Peyer's patch (tissue), 4 donors: ENCODE data around the gene B3GALNT2. TPM values are rescaled to one million over a fixed set of nuclear protein-coding genes. Genes with fewer than 3 reads are reported as not detected.
A peak's percentile ranks its signal among the peaks of the same experiment; 100 is the strongest.

Experiments used
- DNase-seq, 3 donors: peaks; one replicate each; pipeline ENCODE4 v3.0.0-alpha.2; 2017 to 2019
- H3K27ac ChIP-seq, 4 donors: fragments of 200-600 bp; sonication (generic); one replicate each; pipeline ENCODE4 v1.5.1; 2016 to 2019
- H3K27me3 ChIP-seq, 2 donors: fragments of 200-600 bp; sonication (generic); one replicate each; pipeline ENCODE4 v1.5.1; 2019
- H3K36me3 ChIP-seq, 3 donors: fragments of 200-600 bp; sonication (generic); one replicate each; pipeline ENCODE4 v1.5.1; 2016 to 2019
- H3K4me1 ChIP-seq, 4 donors: fragments of 200-600 bp; sonication (generic); one replicate each; pipeline ENCODE4 v1.5.1; 2016 to 2019
- H3K4me3 ChIP-seq, 4 donors: fragments of 200-600 bp; sonication (generic); 1 replicate in 3 of 4; 2 replicates in 1 of 4; pipeline ENCODE4 v1.5.1; 2016 to 2019; ENCODE audit warnings: mild to moderate bottlenecking in 1 of 4
- H3K9me3 ChIP-seq, 4 donors: fragments of 200-600 bp; sonication (generic); one replicate each; pipeline ENCODE4 v1.5.1; 2016 to 2019; ENCODE audit warnings: mild to moderate bottlenecking in 1 of 4
- CTCF ChIP-seq, 6 experiments: fragments of 450-650 bp in 4 of 6; fragments of 200-600 bp in 2 of 6; sonication (generic) in 1 of 6; IDR thresholded peaks; one replicate each; pipeline ENCODE4 v1.5.1; 2017 to 2019; ENCODE audit warnings: antibody characterized with exemption in 6 of 6, mild to moderate bottlenecking in 3 of 6, moderate library complexity in 1 of 6
- POLR2A ChIP-seq, 2 donors: fragments of 450-650 bp; IDR thresholded peaks; one replicate each; pipeline ENCODE4 v1.5.1; 2017; ENCODE audit warnings: antibody characterized with exemption in 2 of 2, mild to moderate bottlenecking in 2 of 2, moderate library complexity in 2 of 2
- total RNA-seq, 4 donors: library from RNA; depleted of rRNA; stranded (reverse); fragments of >200 nt; gene quantifications; one replicate each; pipeline ENCODE4 v1.1.0, GENCODE V29; 2016

The B3GALNT2 gene
- total RNA-seq, 4 donors from 2014 or later = 13.2 to 53.1 (median 32.7) TPM

DNA sequence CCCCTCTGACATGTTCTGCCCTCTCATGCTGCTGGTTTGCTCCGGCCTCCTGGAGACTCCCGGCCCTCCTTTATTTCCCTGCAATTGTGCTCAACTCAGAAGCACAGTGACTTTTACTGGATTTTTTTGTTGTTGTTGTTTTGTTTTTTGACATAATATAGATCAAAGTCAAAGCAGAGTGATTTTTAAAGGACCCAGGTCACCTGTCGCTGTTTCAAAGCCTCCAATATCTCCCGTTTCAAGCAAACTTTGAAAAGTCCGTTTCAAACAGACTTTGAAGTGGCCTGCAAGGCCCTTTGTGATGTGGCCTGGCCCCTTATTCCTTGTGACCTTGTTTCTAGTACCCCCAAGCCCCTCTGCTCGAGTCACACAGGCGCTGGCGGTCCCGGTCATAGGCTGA is 78.9 kb downstream of the B3GALNT2 start:
- H3K9me3 ChIP-seq = no peaks in the 10 kb centered on the region
- H3K4me1 ChIP-seq = no peaks in the 10 kb centered on the region
- H3K36me3 ChIP-seq = peaks cover 0 to 4% (median 0%) of the 10 kb centered on the region in 3 donors
- no peak overlapping the region for H3K27ac ChIP-seq
- no peak overlapping the region for H3K4me3 ChIP-seq
- no peaks in the 10 kb centered on the region for H3K27me3 ChIP-seq
- TF ChIP-seq POLR2A (IDR thresholded peaks at IDR 0.05) (no peak), CTCF (IDR thresholded peaks at IDR 0.05) (no peak)
- no peak for DNase-seq

DNA sequence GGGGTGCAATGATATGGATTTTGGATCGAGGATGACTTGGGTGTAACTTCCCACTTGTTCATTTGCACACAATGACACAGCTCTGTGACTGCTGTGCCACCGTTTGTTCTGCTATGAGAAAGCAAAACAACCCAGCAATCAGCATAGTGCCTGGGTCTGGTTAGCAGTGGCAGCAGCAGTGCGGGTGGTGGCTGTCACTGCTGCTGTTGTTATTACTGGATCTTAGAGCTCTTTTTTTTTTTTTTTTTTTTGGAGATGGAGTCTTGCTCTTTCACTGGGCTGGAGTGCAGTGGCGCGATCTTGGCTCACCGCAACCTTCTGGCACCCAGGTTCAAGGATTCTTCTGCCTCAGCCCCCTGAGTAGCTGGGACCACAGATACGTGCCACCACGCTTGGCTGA is 80.2 kb downstream of the B3GALNT2 start:
- H3K4me1 ChIP-seq = no peaks in the 10 kb centered on the region
- no peaks in the 10 kb centered on the region for H3K9me3 ChIP-seq
- H3K36me3 ChIP-seq = peaks cover 0 to 4% (median 0%) of the 10 kb centered on the region in 3 donors
- H3K4me3 ChIP-seq = no peak overlapping the region
- H3K27ac ChIP-seq = no peak overlapping the region
- TF ChIP-seq CTCF (IDR thresholded peaks at IDR 0.05) = no peak
- TF ChIP-seq POLR2A (IDR thresholded peaks at IDR 0.05) = no peak
- peak in 1 of 3 donors; percentile 10 for DNase-seq
- no peaks in the 10 kb centered on the region for H3K27me3 ChIP-seq

GRCh38 chr1:235423214-235423652 is 81.0 kb downstream of the B3GALNT2 start:
- no peak for TF ChIP-seq CTCF (IDR thresholded peaks at IDR 0.05)
- no peak for TF ChIP-seq POLR2A (IDR thresholded peaks at IDR 0.05)
- peak in 1 of 3 donors; percentile 39 for DNase-seq

DNA sequence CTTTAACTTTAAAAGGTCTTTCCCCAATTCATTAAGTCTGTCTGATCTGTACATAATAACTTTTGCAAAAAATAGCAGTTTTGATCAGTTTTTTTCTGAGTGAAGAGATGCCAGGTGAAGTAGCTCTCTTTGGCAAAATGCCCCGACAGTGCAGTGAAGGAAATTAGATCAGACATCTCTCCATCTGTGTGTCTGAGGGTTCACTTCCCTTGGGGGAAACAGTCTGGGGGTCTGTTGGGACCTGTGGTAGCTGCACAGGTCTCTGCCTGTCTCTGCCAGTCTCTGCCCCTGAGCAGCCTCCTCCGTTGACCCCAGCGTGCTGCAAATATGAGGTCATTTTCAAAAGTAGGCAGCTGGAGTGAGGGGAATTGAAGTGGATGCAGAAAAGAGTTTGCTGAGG is 82.5 kb downstream of the B3GALNT2 start:
- no peaks in the 10 kb centered on the region for H3K36me3 ChIP-seq
- H3K4me1 ChIP-seq = no peaks in the 10 kb centered on the region
- H3K9me3 ChIP-seq = no peaks in the 10 kb centered on the region
- H3K4me3 ChIP-seq = no peak overlapping the region
- no peak overlapping the region for H3K27ac ChIP-seq
- no peaks in the 10 kb centered on the region for H3K27me3 ChIP-seq
- peak in 1 of 3 donors; percentile 15 for DNase-seq
- TF ChIP-seq POLR2A (IDR thresholded peaks at IDR 0.05) = no peak
- TF ChIP-seq CTCF (IDR thresholded peaks at IDR 0.05) = no peak

More at GRCh38 chr1:235423214-235423652, 81.0 kb downstream of the B3GALNT2 start:
- Histone ChIP-seq H3K9me3 (no peaks in the 10 kb centered on the region), H3K36me3 (peaks cover 0 to 4% (median 0%) of the 10 kb centered on the region in 3 donors), H3K4me3 (no peak overlapping the region), H3K4me1 (no peaks in the 10 kb centered on the region), H3K27me3 (no peaks in the 10 kb centered on the region), H3K27ac (no peak overlapping the region)

GRCh38 chr1:235417086-235417697 is 87.1 kb downstream of the B3GALNT2 start:
- DNase-seq = peak in 2 of 3 donors; percentile 43 to 86
- Histone ChIP-seq H3K27ac (no peak overlapping the region), H3K36me3 (peaks cover 0 to 6% (median 0%) of the 10 kb centered on the region in 3 donors), H3K27me3 (no peaks in the 10 kb centered on the region), H3K9me3 (no peaks in the 10 kb centered on the region), H3K4me3 (no peak overlapping the region), H3K4me1 (no peaks in the 10 kb centered on the region)
- TF ChIP-seq CTCF (IDR thresholded peaks at IDR 0.05) (peak; percentile 78 to 89 (median 85)), POLR2A (IDR thresholded peaks at IDR 0.05) (no peak)
